Measurements from ENCODE around the gene FER1L5.

DNA sequence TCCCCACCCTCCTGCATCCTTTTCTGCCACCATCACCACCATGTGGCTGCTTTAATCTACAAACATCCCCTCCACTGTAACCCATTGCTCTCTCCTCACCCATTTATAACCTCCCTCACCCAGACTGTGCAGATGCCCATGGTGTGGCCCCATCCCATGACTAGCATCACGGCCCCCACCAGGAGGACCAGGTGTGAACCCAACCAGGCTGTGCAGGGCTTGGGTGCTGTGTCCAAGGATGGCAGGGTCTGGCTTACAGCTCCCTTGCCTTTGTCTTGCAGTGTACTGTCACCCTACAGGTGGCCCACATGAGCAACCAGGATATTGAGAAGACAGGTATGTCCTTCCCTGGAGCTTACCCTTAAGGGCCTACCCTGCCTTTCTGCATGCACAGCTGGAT is 6.8 kb downstream of the FER1L5 start:
- TF ChIP-seq EZH2 (IDR thresholded peaks at IDR 0.05; ENCODE audit: borderline replicate concordance, low read length): no peak
- TF ChIP-seq, protein P1, sequence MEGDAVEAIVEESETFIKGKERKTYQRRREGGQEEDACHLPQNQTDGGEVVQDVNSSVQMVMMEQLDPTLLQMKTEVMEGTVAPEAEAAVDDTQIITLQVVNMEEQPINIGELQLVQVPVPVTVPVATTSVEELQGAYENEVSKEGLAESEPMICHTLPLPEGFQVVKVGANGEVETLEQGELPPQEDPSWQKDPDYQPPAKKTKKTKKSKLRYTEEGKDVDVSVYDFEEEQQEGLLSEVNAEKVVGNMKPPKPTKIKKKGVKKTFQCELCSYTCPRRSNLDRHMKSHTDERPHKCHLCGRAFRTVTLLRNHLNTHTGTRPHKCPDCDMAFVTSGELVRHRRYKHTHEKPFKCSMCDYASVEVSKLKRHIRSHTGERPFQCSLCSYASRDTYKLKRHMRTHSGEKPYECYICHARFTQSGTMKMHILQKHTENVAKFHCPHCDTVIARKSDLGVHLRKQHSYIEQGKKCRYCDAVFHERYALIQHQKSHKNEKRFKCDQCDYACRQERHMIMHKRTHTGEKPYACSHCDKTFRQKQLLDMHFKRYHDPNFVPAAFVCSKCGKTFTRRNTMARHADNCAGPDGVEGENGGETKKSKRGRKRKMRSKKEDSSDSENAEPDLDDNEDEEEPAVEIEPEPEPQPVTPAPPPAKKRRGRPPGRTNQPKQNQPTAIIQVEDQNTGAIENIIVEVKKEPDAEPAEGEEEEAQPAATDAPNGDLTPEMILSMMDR (conservative IDR thresholded peaks at IDR 0.05 in 1 of 2, IDR thresholded peaks at IDR 0.05 in 1 of 2; ENCODE audit: extremely low read depth in 1 of 2, insufficient read depth in 1 of 2, low read depth in 1 of 2, low read length in 2 of 2): no peak

Data from mammary epithelial cell (primary cell).